GM04503 (cell line): ENCODE data around the gene NOD2.

Source experiments
- DNase-seq: peaks from one replicate; pipeline ENCODE4 v3.0.0-alpha.2; 2012; ENCODE audit warnings: low read depth

The NOD2 gene

DNA sequence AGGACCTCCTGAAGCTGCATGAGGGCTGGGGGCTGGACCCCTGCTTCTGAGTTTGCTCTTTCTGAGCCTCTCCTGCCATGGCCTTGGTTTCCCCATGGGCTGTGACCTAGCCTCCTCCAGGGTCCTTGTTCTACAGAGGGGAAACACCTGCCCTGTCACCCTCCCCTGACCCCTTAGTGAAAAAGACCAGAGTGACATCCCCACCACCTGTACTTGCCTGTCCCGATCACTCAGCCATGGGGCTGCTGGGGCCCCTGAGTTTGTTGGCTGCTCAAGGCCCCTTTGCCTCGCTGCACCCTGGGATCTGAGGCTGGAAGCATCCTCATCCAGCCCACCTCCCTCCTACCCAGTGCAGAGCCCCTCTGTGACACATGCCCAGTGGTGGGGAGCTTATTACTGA is 800 bp downstream of the NOD2 start:
- DNase-seq: no peak

DNA sequence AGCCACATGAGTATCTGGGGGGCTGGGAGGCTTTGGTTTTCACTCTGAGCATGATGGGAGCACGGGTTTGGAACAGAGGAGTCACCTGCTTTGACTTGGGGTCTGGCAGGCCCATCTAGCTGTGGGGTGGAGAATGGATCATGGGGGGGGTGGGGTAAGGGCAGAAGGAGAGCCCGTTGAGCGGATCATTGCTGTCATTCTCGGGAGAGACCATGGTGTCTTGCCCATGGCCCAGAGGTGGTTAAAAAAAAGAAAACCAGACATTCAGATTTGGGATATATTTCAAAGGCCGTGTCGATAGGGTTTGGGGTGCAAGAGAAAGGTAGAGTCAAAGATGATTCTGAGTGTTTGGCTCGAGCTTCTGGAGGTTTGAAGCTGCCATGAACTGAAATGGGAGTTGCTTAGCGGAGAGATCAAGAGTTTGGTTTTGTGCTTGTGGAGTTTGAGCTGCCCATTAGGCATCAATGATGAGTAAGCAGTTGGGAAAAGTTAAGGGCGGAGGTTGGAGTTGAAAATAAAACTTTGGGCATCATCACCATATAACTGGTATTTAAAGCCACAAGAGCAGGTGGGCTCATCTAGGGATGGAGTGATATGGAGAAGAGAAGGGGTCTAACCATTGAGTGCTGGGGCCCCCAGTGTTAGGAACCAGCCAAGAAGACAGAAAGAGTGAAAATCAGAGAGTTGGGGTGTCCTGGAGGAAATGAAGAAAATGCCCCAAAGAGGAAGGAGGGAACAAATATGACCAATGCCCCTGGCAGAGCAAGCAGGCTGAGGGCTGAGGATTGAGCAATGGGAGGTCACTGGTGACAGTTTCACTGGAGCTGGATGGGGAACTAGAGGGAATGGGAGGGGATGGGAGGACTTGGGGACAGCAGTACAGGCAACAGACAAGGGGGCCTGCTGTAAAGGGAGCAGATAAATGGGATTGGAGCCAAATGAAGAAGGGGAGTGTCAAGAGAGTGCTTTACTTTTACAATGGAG is 1.9 kb downstream of the NOD2 start:
- DNase-seq: no peak

- no peak for DNase-seq
Measured at GRCh38 chr16:50696126-50696525, 2.7 kb downstream of the NOD2 start.

- no peak for DNase-seq
Measured at GRCh38 chr16:50696575-50697420, 3.4 kb downstream of the NOD2 start.

- DNase-seq: no peak
Measured at GRCh38 chr16:50697421-50697715, 4.0 kb downstream of the NOD2 start.

DNA sequence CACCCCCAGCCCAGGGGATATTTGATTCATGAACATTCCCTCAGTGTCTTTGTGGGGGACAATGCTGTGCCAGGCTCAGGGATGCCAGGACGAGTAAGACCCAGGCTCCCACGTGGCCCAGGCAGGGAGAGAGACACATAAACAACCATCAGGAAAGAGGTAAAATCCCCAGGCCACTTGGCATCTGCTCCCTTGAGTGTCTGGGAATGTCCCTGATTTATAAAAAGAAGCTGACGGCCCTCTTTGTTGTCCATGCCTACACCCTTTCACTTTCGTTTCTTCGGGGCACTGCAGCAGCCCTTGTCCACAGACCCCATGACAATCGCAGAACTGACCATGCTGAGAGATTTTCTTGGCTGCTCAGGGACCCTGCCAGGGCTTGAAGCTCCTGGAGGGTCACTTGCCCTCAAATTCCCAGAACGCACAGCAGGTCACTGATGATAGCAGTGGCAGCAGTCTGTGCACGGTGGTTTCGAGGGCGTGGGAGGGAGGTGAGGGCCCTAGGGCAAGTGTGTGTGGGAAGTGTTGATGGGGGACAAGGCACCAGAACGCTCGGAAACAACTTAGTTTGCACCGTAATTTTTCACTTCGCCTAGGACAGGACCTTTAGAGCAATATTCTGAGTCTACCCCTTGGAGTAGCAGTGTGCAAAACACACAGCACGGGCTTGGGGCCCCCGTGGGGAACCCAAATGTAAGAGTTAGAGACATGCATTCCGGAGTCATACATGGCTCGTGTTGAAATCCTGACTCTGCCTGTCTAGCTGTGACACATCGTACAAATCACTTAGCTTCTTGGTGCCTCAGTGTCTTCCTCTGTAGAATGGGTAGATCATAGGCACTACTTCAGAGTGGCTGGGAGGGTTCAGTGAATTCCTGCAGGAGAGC is 4.7 kb downstream of the NOD2 start:
- no peak for DNase-seq

DNA sequence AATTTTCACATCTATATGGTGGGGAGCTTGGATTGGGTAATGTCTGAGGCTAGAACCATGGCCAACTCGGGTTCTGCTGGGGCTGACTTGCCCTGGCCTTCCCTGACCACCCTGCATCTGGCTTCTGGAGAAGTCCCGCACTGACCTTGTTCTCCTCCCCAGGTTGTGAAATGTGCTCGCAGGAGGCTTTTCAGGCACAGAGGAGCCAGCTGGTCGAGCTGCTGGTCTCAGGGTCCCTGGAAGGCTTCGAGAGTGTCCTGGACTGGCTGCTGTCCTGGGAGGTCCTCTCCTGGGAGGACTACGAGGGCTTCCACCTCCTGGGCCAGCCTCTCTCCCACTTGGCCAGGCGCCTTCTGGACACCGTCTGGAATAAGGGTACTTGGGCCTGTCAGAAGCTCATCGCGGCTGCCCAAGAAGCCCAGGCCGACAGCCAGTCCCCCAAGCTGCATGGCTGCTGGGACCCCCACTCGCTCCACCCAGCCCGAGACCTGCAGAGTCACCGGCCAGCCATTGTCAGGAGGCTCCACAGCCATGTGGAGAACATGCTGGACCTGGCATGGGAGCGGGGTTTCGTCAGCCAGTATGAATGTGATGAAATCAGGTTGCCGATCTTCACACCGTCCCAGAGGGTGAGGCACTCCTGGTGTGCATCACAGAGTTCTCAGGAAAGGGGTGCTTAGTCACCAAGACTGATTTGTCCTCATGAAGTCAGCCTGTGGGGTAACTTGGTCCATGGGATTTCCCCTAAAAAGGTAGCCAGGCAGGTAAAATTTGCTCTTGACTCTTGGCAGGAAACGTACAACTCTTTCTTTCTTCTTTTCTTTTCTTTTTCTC is 6.1 kb downstream of the NOD2 start:
- no peak for DNase-seq

GRCh38 chr16:50702725-50703124 is 9.3 kb downstream of the NOD2 start:
- no peak for DNase-seq

- no peak for DNase-seq
Measured at GRCh38 chr16:50704245-50704644, 10.8 kb downstream of the NOD2 start.

GRCh38 chr16:50705436-50706110 is 12.2 kb downstream of the NOD2 start:
- no peak for DNase-seq

- no peak for DNase-seq
Measured at GRCh38 chr16:50706250-50706649, 12.8 kb downstream of the NOD2 start.

- DNase-seq: no peak
Measured at GRCh38 chr16:50708373-50709060, 15.1 kb downstream of the NOD2 start.

DNA sequence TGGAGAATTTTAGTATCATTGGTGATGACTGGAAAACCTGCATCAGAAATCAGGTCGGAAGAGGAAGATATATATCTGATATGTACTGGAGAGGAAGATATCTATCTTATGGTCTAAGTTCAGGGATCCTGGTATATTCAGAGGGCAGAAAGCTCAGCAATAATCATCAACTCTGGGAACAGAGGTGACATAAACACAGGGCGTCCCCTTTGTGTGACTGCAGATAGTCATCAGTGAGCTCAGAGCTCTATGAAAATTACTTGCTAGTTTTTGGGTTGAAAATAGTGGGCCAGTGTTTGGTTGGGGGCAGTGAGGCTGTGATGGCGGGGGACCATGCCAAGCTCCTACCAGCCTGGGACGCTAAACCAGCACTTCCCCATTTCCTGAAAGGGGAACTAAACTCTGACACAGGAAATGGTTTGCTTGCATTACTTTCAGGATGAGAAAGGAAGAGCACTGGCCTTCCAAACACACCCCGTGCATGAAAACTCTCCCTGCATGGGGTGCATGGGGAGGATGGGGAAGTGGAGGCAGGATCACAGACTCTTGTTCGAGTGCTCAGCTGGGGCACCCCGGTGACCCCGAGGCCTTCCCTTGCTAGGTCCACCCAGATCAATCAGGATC is 15.8 kb downstream of the NOD2 start:
- no peak for DNase-seq

DNA sequence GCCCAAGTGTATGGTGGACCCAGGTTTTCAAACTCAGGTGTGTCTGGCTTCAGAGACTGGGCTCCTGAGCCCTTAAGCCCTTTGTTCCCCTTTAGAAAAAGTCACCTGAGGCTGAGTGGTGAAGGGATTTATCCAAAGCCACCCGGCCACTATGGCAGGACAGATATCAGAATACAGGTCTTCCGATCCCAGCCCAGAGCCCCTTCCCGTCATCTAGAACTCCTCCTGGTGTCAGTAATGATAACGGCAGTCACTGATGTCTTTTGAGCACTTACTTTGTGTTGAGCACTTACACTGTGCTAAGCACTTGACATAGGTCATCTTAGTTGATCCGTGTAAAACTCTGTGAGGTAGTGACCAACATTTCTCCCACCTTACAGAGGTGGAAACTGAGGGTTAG is 16.6 kb downstream of the NOD2 start:
- no peak for DNase-seq

DNA sequence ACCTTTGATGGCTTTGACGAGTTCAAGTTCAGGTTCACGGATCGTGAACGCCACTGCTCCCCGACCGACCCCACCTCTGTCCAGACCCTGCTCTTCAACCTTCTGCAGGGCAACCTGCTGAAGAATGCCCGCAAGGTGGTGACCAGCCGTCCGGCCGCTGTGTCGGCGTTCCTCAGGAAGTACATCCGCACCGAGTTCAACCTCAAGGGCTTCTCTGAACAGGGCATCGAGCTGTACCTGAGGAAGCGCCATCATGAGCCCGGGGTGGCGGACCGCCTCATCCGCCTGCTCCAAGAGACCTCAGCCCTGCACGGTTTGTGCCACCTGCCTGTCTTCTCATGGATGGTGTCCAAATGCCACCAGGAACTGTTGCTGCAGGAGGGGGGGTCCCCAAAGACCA is 17.6 kb downstream of the NOD2 start:
- DNase-seq: no peak

DNA sequence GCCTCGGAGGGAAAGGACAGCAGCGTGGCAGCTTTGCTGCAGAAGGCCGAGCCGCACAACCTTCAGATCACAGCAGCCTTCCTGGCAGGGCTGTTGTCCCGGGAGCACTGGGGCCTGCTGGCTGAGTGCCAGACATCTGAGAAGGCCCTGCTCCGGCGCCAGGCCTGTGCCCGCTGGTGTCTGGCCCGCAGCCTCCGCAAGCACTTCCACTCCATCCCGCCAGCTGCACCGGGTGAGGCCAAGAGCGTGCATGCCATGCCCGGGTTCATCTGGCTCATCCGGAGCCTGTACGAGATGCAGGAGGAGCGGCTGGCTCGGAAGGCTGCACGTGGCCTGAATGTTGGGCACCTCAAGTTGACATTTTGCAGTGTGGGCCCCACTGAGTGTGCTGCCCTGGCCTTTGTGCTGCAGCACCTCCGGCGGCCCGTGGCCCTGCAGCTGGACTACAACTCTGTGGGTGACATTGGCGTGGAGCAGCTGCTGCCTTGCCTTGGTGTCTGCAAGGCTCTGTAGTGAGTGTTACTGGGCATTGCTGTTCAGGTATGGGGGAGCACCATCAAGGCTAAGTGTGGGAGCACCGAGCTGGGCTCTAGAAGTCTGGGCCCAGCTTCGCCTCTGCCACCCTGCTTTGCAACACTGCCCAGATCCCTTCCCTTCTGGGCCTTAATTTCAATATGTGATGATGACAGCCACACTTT is 18.6 kb downstream of the NOD2 start:
- no peak for DNase-seq

GRCh38 chr16:50712560-50712898 is 19.1 kb downstream of the NOD2 start:
- no peak for DNase-seq

GRCh38 chr16:50712956-50713355 is 19.6 kb downstream of the NOD2 start:
- DNase-seq: no peak

GRCh38 chr16:50717091-50717490 is 23.7 kb downstream of the NOD2 start:
- no peak for DNase-seq
